Fibroblast of pulmonary artery (primary cell): ENCODE measurements around the gene CDC26.

Source experiments
- DNase-seq: peaks from one replicate; pipeline ENCODE4 v3.0.0-alpha.2; 2010; ENCODE audit warnings: low read depth
- H3K4me3 ChIP-seq: replicated peaks from 2 replicates; pipeline ENCODE4 v1.5.1; 2011; ENCODE audit warnings: low read depth, mild to moderate bottlenecking, control low read depth, low read length, moderate library complexity
- TF ChIP-seq, protein P1 (sequence below): IDR thresholded peaks from 2 replicates; pipeline ENCODE4 v1.5.1; 2011; ENCODE audit warnings: mild to moderate bottlenecking, control low read depth, low read length, inconsistent platforms; ENCODE audit errors: missing control alignments

CDC26 gene

GRCh38 chr9:113293285-113293878 is 18.0 kb upstream of the CDC26 start:
- TF ChIP-seq, protein P1, sequence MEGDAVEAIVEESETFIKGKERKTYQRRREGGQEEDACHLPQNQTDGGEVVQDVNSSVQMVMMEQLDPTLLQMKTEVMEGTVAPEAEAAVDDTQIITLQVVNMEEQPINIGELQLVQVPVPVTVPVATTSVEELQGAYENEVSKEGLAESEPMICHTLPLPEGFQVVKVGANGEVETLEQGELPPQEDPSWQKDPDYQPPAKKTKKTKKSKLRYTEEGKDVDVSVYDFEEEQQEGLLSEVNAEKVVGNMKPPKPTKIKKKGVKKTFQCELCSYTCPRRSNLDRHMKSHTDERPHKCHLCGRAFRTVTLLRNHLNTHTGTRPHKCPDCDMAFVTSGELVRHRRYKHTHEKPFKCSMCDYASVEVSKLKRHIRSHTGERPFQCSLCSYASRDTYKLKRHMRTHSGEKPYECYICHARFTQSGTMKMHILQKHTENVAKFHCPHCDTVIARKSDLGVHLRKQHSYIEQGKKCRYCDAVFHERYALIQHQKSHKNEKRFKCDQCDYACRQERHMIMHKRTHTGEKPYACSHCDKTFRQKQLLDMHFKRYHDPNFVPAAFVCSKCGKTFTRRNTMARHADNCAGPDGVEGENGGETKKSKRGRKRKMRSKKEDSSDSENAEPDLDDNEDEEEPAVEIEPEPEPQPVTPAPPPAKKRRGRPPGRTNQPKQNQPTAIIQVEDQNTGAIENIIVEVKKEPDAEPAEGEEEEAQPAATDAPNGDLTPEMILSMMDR = no peak
- DNase-seq = peak; percentile 21
- H3K4me3 ChIP-seq = no peak overlapping the region

DNA sequence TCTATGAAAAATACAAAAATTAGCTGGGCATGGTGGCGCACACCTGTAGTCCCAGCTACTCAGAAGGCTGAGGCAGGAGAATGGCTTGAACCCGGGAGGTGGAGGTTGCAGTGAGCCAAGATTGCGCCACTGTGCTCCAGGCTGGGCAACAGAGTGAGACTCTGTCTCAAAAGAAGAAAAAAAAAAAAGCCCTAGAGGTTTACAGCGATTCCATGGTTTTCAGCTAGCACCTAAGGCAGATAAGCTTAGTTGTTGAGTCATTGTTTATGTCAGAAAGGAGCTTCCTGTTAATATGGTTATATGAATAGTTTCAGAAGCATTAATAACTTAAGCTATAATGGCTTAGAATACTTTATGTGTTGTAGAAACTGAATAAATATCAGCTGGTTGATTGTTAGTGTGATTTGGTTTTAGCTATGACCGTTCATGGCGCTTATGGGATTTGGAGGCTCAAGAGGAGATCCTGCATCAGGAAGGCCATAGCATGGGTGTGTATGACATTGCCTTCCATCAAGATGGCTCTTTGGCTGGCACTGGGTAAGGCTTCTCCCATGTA is 14.8 kb upstream of the CDC26 start:
- TF ChIP-seq, protein P1 = no peak
- peak; percentile 12 for DNase-seq
- no peak overlapping the region for H3K4me3 ChIP-seq

DNA sequence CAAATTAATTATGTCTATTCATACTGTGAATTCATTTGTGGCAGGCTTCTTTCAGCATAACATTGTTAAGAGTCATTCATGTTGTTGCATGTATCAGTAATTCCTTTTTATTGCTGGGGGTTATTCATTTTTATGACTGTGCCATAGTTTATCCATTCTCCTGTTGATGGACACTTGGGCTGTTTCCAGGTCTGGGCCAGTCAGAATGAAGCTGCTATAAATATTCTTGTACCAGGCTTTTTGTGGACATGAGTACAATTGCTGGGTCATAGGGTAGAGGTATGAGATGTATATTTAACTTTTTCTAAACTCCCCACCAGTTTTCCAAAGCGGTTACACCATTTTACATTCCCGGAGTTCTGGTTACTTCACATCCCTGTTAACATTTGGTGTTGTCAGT is 13.7 kb upstream of the CDC26 start:
- DNase-seq = no peak
- TF ChIP-seq, protein P1 = no peak

DNA sequence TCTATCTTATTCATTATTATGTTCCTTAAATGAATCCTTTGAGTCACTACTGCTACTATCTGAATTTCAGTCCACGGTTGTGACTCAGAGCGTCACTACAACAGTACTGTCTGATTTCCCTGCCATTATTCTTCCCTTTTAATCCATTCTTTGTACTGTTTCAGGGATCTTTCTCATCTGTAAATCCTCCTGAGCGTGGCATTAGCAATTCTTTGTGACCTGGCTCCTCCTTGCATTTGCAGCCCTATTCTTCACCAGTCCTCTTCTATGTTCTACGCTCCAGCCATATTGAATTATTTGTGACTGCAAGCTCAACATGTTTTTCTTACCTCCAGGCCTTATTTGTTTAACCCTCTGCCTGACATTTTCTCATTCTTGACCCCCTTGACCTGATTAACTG is 6.0 kb upstream of the CDC26 start:
- no peak for DNase-seq
- no peak overlapping the region for H3K4me3 ChIP-seq
- TF ChIP-seq, protein P1 = no peak

More for the DNA sequence above, 13.7 kb upstream of the CDC26 start:
- H3K4me3 ChIP-seq = no peak overlapping the region

- no peak for DNase-seq
- no peak overlapping the region for H3K4me3 ChIP-seq
- TF ChIP-seq, protein P1 = no peak
These were observed 3.5 kb upstream of the CDC26 start for GRCh38 chr9:113278840-113279239.

GRCh38 chr9:113274474-113275156 is 757 bp downstream of the CDC26 start:
- H3K4me3 ChIP-seq = peak overlapping the region; percentile 96
- TF ChIP-seq, protein P1 = peak; percentile 65
- DNase-seq = peak; percentile 68
